Putamen (tissue), 1 donor: ENCODE data around the gene MIP.
"Not testable (repeated sequence)": the region's sequence is repeated elsewhere in the genome, so short reads cannot be mapped to it uniquely, and the experiment has no call there.

Experiments
- DNase-seq: peaks from one replicate; pipeline ENCODE4 v3.0.0-alpha.2; 2016; ENCODE audit warnings: low spot score

The MIP gene

DNA sequence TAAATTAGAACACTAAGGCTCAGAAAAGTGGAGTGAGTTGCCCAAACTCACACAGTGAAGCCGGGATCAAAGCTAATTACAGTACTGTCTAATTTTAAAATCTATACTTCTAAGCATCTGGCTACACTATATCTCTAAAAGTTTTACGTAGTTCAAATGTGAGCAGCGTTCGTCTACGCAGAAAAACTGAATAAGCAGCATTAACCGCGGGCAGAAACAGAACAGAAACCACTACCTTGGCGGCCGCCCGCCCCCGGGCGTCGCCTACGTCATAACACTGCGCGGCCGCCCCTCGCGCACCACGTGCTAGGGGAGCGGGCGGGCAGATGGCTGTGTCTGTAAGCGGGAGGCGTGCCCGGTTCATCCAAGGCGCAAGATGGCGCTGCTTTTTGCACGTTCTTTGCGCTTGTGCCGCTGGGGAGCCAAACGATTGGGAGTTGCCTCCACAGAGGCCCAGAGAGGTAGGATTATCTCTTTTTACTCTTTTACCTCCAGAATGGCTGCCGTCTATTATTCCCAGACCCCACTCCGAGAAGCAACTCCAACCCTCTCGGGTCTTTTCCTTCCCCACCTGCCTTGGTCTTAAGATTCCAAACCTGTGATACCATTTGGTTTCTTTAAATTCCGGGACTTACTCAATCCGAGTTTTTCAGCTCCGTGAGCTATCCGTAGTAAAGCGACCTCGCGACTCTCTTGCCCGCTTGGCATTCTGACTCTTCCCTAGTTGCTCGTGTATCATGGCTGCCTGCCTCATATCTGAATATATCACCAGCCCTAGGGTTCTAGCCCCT is 14.0 kb upstream of the MIP start, which contains the start of gene SPRYD4:
SPRYD4 (plus strand) TSS at position 363 of the 791 bp plus-strand sequence; CDS start at position 377, 14 bp downstream.
- peak; percentile 95 for DNase-seq

DNA sequence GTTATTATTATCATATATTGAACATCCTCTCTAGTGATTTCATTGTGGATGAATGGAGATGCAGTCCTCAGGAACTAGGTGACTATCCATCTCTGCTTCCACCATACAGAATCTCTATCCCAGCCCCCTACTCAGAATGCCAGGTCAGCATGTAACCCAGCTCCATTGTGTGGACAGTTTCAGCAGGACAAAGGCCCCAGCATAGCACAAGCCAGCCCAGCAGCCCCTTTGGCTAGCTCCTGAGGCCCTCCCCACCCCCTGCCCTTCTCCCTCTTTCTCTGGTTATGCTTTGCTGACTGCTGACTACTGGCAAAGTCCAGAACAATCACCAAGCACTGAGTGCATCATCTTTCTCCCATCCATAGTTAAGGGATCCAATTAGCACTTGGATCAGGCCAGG is 8.1 kb upstream of the MIP start:
- no peak for DNase-seq

DNA sequence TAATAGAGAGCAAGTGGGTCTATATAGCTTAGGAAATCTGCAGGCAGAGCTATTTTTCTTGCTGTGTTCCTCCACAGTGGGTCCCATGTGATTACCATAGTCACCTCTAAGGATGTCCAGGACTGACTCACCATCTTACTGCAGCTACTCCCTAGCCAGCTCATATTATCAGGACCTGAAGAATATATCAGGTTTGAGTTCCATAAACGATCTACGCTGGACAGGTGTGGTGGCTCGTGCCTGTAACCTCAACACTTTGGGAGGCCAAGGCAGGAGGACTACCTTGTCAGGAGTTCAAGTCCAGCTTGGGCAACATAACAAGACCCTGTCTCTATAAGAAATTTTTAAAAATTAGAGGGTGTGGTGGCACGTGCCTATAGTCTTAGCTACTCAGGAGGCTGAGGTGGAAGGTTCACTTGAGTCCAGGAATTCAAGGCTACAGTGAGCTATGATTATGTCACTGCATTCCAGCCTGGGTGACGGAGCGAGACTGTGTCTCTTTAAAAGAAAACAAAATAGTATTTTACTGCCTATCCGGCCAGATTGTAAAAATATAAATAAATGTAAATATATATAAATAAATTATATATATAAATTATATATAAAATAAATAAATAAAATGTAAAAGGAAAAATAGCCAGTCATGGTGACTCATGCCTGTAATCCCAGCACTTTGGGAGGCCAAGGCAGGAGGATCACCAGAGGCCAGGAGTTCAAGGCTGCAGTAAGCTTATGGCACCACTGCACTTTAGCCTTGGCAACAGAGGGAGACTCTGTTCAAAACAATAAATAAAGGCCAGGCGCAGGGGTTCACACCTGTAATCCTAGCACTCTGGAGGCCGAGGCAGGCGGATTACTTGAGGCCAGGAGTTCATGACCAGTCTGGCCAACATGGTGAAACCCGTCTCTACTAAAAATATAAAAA is 7.0 kb upstream of the MIP start:
- DNase-seq = no peak

DNA sequence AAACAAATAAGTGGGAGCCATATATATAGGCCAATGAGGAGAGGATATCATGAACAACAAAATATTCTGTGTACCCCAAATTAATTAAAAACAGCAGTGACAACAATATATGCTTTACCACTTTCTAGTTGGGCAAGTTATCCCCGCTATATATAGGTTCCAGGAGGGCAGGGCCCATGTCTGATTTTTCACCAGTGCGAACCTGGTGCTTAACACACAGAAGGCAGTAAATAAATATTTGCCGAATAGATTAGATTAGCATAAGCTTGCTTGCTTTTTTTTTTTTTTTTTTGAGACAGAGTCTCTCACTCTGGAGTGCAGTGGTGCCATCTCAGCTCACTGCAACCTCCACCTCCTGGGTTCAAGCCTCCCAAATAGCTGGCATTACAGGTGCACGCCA is 3.4 kb upstream of the MIP start:
- no peak for DNase-seq

DNA sequence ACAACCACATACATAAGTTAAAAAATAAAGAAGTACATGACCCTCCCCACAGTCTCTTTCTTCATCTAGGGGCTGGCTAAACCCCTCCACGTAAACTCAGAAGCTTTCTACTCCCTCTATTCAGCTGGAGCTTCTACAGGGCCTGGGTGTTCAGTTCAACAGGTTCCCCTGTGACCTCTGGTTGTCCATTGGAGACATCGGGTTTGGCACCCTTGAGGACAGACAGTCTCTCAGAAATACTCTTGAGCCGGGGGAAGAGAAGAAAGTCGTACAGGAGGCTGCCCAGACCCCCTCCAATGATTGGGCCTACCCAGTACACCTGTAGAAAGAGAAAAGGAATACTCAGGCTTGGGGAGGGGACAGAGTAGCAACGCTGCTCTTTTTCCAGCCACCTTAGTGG is 3.3 kb downstream of the MIP start:
- no peak for DNase-seq

DNA sequence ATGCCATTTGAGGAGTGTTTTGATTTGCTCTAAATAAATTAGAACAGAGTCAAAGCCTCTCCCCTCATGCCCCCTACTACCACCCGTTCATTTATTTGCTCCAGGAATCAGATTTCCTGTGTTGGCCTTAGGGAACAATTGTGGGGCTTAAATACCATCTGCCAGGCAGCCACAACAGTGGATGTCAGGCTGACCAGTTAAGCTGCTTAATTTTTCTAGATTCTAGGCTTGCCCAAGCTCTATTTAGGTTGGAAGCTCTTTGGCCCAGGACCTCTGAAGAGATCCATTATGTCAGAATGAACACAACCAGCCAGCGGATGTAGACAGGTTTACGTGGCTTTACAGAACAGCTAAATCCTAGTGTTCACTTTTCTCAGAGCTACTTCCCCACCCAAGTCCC is 4.2 kb downstream of the MIP start:
- no peak for DNase-seq

DNA sequence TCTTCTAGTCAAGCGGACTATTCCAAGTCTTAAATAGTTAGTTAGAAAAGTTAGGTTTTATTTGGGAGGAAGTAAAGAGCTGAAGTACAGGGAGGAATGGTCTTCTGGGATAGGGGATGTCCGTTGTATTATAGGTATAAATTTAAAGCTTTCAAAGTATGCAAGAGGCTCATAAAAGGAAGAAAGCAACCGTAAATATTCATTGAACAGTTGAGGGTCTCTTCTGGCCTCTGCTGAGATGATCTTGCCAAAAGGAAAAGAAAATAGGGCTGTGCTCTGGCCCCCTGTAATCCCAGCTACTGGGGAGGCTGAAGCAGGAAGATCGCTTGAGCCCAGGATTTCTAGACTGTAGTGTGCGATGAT is 4.9 kb downstream of the MIP start:
- DNase-seq = no peak

DNA sequence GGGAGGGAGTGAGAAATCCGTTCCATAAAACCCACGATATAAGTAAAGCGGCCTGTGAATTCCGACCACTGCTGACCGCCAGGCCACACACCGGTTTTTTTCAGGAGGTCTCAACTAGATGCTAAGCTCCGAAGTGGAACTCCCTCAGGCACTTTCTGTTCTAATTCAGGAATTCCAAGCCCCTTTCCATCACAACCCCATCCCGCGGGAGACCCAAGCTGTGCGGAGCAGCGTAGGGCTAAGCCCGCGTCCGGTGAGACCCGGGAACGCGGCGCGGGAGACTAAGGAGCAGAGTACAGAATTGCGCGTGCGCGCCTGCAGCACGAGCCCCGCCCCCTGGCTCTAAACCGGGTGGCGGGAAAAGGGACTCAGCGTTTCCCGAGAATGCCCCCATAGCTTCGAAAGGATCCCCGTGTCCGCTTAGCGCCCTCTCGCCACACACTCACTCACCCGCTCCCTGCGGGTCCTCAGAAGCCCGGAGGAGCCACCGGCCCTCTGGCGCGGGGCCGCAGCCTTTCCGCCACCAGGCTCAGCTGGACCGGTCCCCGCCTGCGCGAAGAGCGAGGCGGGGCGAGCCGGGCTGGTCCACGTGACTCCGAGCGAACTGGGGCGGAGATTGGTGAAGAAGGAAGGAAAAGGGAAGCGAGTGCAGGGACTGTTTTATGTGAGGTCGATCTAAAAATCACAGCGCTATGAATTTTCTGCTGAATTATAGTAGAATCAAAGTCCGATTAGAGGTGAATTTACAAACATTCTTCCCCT is 5.4 kb downstream of the MIP start, which contains the start of gene TIMELESS:
TIMELESS (minus strand) TSS at position 567 of the 762 bp plus-strand sequence. CDS start 15,256 bp downstream, outside the sequence.
- peak; percentile 94 for DNase-seq

DNA sequence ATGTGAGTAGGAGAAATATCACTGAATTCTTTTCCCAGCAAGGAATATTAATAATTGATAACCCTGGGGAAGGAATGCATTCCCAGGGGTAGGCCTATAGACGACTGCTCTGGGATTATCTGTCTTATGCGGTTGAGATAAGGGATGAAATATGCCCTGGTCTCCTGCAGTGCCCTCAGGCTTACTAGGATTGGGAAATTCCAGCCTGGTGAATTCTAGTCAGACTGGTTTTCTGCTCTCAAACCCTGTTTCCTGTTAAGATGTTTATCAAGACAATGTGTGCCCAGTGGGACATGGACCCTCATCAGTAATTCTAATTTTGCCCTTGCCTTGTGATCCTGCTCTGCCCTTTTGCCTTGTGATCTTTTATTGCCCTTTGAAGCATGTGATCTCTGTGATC is 11.2 kb downstream of the MIP start:
- not testable (repeated sequence) for DNase-seq

DNA sequence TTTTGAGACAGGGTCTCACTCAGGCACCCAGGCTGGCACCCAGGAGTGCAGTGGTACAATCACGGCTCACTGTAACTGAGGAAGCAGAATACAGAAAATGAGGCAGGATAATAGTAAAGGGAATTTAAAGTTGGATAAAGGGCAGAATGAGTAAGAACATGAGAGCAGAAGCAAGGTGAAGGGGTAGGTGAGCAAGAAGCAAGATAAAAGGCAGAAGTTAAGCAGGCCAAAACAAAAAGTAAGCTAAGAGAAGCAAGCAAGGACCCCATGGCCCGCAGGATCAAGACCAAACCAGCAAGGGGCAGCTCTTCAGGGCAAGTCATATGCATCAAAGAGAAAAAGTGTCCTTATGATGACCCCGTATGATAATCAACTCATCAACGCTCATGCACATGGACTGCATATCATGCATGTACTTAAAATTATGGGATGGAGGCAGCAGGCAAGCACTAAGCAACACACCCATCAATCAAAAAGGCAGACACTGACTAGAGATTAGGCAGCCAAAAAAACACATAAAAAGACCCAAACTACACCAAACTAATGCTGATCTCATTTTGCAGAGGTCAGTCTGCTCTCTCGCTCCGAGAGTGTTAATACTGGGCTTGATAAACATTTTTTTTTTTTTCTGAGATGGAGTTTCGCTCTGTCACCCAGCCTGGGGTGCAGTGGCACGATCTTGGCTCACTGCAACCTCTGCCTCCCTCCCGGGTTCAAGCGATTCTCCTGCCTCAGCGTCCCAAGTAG is 16.9 kb downstream of the MIP start:
- no peak for DNase-seq

DNA sequence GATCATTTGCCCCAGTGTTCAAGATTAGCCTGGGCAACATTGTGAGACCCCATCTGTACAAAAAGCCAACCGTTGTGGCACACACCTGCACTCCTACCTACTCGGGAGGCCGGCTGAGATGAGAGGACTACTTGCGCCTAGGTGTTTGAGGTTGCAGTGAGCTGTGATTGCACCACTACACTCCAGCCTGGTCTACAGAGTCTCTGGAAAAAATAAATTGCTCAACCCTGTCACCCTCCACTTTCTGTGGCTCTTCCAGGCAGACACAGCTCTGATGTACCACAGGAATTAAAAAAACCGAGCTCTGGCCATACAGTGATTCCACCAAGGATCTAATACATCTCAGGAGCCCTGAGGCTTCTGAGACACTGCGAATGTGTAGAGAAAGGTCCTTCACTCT is 19.6 kb downstream of the MIP start:
- no peak for DNase-seq

DNA sequence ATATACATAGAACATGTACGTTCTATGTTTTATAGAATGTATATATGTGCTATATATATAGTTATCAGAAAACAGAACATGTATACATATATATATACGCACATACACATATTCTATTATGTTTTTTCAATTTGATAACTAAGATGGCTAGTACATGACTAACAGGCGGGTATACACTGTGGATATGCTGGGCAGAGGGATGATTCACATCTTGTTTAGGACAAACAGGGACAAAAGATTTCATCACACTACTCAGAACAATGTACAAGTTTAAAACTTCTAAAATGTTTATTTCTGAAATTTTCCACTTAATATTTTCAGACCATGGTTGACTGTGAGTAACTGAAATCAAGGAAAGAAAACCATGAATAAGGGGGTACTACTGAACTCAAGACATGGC is 22.6 kb downstream of the MIP start:
- no peak for DNase-seq

DNA sequence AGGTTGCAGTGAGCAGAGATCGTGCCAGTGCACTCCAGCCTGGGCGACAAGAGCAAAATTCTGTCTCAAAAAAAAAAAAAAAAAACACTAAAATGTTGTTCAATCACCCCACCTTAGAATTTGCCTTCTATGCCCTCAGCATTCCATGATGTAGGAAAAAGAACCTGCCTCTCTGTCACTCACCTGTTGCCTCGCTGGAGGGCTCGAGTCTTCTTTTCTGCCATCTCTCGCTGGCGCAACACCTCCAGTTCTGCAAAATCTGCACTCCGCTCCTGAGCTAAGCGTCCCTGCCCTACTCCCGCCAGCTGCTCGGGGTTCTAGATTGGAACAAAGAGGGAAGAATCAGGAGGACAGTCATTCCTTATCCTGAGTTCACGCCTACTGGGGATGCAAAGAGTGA is 23.2 kb downstream of the MIP start:
- DNase-seq = no peak

DNA sequence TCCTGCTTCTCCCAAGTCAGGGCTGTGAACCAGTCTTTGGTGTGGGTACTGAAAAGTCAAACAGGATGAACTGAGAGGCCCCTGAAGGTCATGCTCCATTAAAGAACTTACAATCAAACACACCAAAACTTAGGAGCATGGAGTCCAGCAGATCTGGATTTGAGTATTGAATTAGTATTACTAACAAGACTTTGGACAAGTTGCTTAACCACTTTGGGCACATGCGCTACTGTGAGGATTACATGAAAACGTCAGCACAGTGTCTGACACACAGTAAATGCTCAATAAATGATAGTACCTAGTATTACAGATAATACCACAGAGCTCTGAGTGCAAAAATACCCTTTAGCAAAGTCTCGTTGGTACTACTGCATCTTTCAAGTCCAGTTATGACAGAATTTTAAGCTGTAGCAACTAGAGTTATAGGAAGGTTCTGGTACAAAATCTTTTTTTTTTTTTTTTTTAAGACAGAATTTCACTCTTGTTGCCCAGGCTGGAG is 28.5 kb downstream of the MIP start:
- DNase-seq = no peak

DNA sequence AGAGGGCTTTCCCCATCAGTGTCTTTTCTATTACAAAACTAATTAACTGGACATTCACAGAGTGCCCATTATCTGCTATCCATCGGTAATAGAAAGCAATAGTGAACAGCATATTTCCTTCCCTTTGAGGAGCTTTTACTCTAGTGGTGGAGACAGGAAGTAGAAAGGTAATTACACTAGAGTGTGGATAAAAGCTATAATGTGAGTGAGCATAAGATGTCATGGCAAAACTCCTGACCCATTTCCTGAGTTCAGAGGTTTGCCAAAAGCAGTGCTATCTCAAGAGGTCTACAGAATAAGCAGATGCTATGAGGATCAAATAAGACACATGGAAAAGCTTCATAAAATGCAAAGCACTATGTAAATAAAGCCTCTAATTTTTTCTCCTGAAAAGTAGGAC is 29.3 kb downstream of the MIP start:
- no peak for DNase-seq

DNA sequence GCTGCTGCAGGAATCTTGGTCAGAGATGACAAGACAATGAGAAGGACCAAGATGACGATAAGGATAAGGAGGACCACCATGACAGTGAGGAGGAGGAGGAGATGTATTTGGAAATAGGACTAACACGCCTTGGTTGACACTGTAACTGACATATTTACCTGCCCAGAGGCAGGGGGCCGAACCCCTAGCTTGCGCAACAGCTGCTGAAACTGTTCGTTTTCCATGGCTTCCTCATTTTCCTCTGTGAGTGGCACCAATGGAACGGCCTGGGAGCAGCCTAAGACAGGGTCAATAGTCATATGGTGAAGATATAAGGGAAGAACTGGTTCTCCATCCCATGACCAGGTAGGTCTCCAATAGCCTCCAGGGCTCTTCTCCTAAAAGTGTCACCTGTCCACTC is 34.0 kb downstream of the MIP start:
- DNase-seq = no peak

DNA sequence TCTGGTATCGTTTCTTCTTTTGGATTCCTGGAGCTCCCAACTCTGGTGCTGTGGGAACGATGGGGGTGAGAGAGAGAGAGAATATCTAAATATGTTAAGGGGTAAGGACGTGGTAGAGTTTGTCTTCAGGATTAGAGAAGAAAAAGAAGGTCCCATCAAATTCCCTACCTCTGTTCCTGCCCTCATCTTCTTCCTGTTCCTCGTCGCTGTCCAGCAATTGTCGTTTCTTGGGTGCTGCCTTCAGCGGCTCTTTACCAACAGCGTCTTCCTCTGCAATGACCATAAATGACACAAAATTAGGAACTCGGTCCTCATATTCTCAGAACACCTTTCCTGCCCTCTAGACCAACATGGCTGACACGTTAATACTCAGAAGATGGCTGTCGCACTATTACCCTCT is 36.7 kb downstream of the MIP start:
- DNase-seq = no peak

DNA sequence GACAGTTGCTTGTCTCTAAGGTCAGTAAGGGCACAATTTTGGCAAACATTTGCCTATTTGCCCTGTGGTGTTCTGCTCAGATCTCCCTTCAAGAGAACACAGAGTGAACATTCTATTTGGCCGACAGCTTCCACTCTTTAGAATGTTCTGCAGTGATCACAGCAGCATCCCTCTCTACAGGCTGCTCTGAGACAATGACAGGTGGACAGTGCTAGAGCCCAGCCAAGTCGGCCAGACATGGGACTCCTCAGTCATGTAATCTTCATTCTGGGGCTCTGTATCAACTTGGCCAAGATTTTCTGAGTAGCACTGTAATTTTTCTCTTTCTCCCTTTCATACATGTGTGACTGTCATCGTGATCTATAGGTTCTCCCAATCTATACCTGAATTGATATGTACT is 40.1 kb downstream of the MIP start:
- no peak for DNase-seq

DNA sequence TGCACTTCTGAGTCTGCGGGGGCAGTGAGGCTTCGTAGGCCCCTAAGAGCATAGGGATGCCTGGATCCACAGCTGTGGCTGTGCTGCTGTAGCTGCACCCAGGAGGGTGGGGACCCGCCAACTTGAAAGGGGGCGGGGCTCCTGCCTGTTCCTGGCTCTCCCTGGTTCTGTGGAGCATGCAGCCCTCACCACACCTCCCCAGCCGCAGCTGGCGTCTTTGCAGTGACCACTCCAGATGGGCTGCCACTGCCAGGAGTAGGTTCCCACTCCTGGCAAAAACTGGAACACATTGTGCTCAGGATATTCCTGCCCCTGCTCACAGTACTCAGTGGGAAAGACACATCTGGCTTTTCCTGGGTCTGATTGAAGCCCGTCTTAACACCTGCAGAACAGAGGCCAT is 41.1 kb downstream of the MIP start:
- DNase-seq = no peak

DNA sequence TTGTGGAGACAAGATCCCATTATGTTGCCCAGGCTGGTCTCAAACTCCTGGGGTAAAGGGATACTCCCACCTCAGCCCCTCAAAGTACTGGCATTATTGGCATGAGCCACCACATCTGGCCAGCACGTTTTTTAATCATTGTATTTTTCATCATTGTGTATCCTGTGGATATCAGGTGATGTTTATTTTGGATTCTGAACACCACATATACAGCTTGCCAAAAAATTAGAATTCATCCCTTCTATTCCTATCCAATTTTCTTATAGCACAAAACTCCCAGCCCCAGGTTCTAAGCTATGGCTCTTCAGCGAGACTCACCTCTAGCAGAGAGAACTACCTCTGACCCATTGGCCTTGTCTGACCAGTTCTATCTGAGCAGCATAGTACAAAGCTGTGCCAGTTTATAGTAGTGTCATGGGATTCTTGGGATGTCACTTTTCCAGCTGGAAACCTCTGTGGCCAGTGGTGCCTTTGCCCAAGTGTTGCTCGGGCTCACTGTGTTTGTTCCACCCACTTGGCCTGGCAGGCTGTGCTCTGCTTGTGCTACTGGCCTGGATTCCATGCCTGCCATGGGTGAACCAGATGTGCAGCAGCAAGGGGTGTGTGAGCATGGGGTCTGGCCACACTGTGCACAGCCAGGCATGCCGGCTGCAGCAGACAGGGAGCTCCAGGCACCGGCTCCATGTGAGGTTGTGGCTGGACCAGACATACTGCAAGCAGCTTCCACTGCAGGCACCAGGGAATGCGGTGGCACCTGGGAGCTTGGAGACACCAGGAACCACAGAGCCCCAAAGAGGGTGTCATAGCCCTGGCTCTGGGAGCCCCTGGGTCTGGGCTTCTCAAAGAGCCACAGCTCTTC is 42.4 kb downstream of the MIP start:
- DNase-seq = no peak
